ENCODE data around the gene TMC7.

TMC7 gene

DNA sequence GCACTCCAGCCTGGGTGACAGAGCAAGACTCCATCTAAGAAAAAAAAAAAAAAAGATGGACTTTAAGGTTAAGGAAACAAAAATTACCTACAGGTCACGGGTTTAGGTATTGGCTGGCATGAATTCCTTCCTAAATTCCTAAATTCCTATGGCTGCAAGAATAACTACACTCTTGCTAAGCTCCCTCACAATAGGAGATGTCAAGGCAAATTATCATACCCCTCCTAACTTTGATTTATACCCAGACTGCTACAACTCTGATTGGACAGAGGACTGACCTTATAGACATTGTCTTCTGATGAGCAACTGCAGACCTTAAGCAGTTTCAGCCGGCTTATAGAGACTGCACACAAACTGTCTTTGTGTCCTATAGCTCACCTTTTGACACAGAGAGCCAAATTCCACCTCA lies 25.1 kb upstream of the TMC7 start:
- DNase-seq = no peak
- Histone ChIP-seq H3K4me1 (ENCODE audit: control extremely low read depth in 1 of 4, control insufficient read depth in 4 of 4, insufficient read depth in 4 of 4, low read length in 3 of 4) (peaks cover 0 to 3% (median 0%) of the 10 kb centered on the region in 4 experiments), H3K36me3 (ENCODE audit: control insufficient read depth in 4 of 4, insufficient read depth in 4 of 4, low read length in 3 of 4) (no peaks in the 10 kb centered on the region), H3K27me3 (replicated peaks in 2 of 5; ENCODE audit: control insufficient read depth in 4 of 5, insufficient read depth in 5 of 5, low read length in 4 of 5) (peaks cover 0 to 1% (median 0%) of the 10 kb centered on the region in 5 experiments), H3K27ac (ENCODE audit: insufficient read depth in 1 of 2, low read depth in 1 of 2, low read length in 2 of 2, poor library complexity in 1 of 2, severe bottlenecking in 2 of 2) (no peak overlapping the region), H3K9me3 (ENCODE audit: control extremely low read depth in 1 of 5, control insufficient read depth in 4 of 5, insufficient read depth in 2 of 5, low read depth in 1 of 5, low read length in 4 of 5) (no peaks in the 10 kb centered on the region), H3K4me3 (ENCODE audit: control insufficient read depth in 1 of 7, extremely low read depth in 1 of 7, insufficient read depth in 4 of 7, low read depth in 2 of 7, low read length in 6 of 7) (no peak overlapping the region)
- WGBS (ENCODE audit: insufficient coverage) = 100% methylated on average over 1 of the region's 2 CpGs
- ChIA-PET POLR2A (no interaction called here), CTCF (interaction anchor here (1.4 kb wide), 1 partner anchor 9 kb away, joined by 4 read pairs; no protein-coding TSS in a partner anchor)

- no peak overlapping the region for H3K27ac ChIP-seq (ENCODE audit: insufficient read depth in 1 of 2, low read depth in 1 of 2, low read length in 2 of 2, poor library complexity in 1 of 2, severe bottlenecking in 2 of 2)
- peaks cover 0 to 3% (median 0%) of the 10 kb centered on the region in 4 experiments for H3K4me1 ChIP-seq (ENCODE audit: control extremely low read depth in 1 of 4, control insufficient read depth in 4 of 4, insufficient read depth in 4 of 4, low read length in 3 of 4)
- no peak overlapping the region for H3K4me3 ChIP-seq (ENCODE audit: control insufficient read depth in 1 of 7, extremely low read depth in 1 of 7, insufficient read depth in 4 of 7, low read depth in 2 of 7, low read length in 6 of 7)
- ChIA-PET POLR2A (no interaction called here), CTCF (interaction anchor here (1.4 kb wide), 1 partner anchor 9 kb away, joined by 4 read pairs; no protein-coding TSS in a partner anchor)
- peak in 2 of 3 donors; percentile 9 to 36 for DNase-seq
- WGBS (ENCODE audit: insufficient coverage) = 83% methylated on average over 2 of the region's 2 CpGs
- no peaks in the 10 kb centered on the region for H3K9me3 ChIP-seq (ENCODE audit: control extremely low read depth in 1 of 5, control insufficient read depth in 4 of 5, insufficient read depth in 2 of 5, low read depth in 1 of 5, low read length in 4 of 5)
- no peaks in the 10 kb centered on the region for H3K36me3 ChIP-seq (ENCODE audit: control insufficient read depth in 4 of 4, insufficient read depth in 4 of 4, low read length in 3 of 4)
- peaks cover 0 to 1% (median 0%) of the 10 kb centered on the region in 5 experiments for H3K27me3 ChIP-seq (replicated peaks in 2 of 5; ENCODE audit: control insufficient read depth in 4 of 5, insufficient read depth in 5 of 5, low read length in 4 of 5)
These were observed 24.7 kb upstream of the TMC7 start for GRCh38 chr16:18959031-18959505.

GRCh38 chr16:18965555-18965954 lies 18.2 kb upstream of the TMC7 start:
- H3K27ac ChIP-seq (ENCODE audit: insufficient read depth in 1 of 2, low read depth in 1 of 2, low read length in 2 of 2, poor library complexity in 1 of 2, severe bottlenecking in 2 of 2) = no peak overlapping the region
- peaks cover 0 to 1% (median 0%) of the 10 kb centered on the region in 5 experiments for H3K27me3 ChIP-seq (replicated peaks in 2 of 5; ENCODE audit: control insufficient read depth in 4 of 5, insufficient read depth in 5 of 5, low read length in 4 of 5)
- ChIA-PET CTCF (no interaction called here), POLR2A (no interaction called here)
- H3K4me3 ChIP-seq (ENCODE audit: control insufficient read depth in 1 of 7, extremely low read depth in 1 of 7, insufficient read depth in 4 of 7, low read depth in 2 of 7, low read length in 6 of 7) = no peak overlapping the region
- no peaks in the 10 kb centered on the region for H3K36me3 ChIP-seq (ENCODE audit: control insufficient read depth in 4 of 4, insufficient read depth in 4 of 4, low read length in 3 of 4)
- peaks cover 0 to 5% (median 3%) of the 10 kb centered on the region in 4 experiments for H3K4me1 ChIP-seq (ENCODE audit: control extremely low read depth in 1 of 4, control insufficient read depth in 4 of 4, insufficient read depth in 4 of 4, low read length in 3 of 4)
- DNase-seq = peak in 1 of 3 donors; percentile 3
- no CpG with 5 or more reads among the region's 5 CpGs for WGBS (ENCODE audit: insufficient coverage)
- H3K9me3 ChIP-seq (ENCODE audit: control extremely low read depth in 1 of 5, control insufficient read depth in 4 of 5, insufficient read depth in 2 of 5, low read depth in 1 of 5, low read length in 4 of 5) = no peaks in the 10 kb centered on the region

DNA sequence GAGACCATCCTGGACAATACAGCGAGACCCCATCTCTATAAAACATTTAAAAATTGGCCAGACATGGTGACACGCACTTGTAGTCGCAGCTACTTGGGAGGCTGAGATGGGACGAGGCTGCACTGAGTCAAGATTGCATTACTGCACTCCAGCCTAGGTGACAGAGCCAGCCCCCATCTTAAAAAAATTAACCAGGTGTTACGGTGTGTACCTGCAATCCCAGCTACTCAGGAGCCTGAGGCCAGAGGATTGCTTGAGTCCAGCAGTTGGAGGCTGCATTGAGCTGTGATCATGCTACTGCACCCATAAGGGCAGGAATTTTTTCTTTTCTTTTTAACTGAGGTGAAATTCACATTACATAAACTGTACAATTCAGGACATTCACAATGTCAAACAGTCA lies 16.9 kb upstream of the TMC7 start:
- DNase-seq = no peak
- Histone ChIP-seq H3K4me3 (ENCODE audit: control insufficient read depth in 1 of 7, extremely low read depth in 1 of 7, insufficient read depth in 4 of 7, low read depth in 2 of 7, low read length in 6 of 7) (no peak overlapping the region), H3K36me3 (ENCODE audit: control insufficient read depth in 4 of 4, insufficient read depth in 4 of 4, low read length in 3 of 4) (no peaks in the 10 kb centered on the region), H3K27ac (ENCODE audit: insufficient read depth in 1 of 2, low read depth in 1 of 2, low read length in 2 of 2, poor library complexity in 1 of 2, severe bottlenecking in 2 of 2) (no peak overlapping the region), H3K27me3 (replicated peaks in 2 of 5; ENCODE audit: control insufficient read depth in 4 of 5, insufficient read depth in 5 of 5, low read length in 4 of 5) (peaks cover 0 to 1% (median 0%) of the 10 kb centered on the region in 5 experiments), H3K9me3 (ENCODE audit: control extremely low read depth in 1 of 5, control insufficient read depth in 4 of 5, insufficient read depth in 2 of 5, low read depth in 1 of 5, low read length in 4 of 5) (no peaks in the 10 kb centered on the region), H3K4me1 (ENCODE audit: control extremely low read depth in 1 of 4, control insufficient read depth in 4 of 4, insufficient read depth in 4 of 4, low read length in 3 of 4) (peaks cover 0 to 5% (median 3%) of the 10 kb centered on the region in 4 experiments)
- ChIA-PET POLR2A (no interaction called here), CTCF (no interaction called here)
- 97% methylated on average over 5 of the region's 5 CpGs for WGBS (ENCODE audit: insufficient coverage)

GRCh38 chr16:18969050-18969854 lies 14.5 kb upstream of the TMC7 start:
- peak; percentile 61 to 72 (median 64) for DNase-seq

DNA sequence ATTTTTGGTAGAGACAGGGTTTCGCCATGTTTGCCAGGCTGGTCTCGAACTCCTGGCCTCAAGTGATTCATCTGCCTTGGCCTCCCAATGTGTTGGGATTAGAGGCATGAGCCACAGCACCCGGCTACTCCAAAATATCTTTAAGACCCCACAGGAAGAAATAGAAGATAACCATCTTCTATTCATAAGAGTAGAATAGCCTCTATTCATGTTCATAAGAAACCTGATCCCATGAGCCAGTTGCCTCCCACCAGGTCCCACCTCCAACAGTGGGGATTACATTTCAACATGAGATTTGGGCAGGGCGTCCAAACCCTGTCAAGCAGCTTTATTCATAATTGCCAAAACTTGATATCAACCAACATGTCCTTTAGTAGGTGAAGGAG lies 13.9 kb upstream of the TMC7 start:
- no peak overlapping the region for H3K4me3 ChIP-seq (ENCODE audit: control insufficient read depth in 1 of 7, extremely low read depth in 1 of 7, insufficient read depth in 4 of 7, low read depth in 2 of 7, low read length in 6 of 7)
- H3K27ac ChIP-seq (ENCODE audit: insufficient read depth in 1 of 2, low read depth in 1 of 2, low read length in 2 of 2, poor library complexity in 1 of 2, severe bottlenecking in 2 of 2) = no peak overlapping the region
- 92% methylated on average over 2 of the region's 4 CpGs for WGBS (ENCODE audit: insufficient coverage)
- POLR2A ChIA-PET = no interaction called here
- no peaks in the 10 kb centered on the region for H3K27me3 ChIP-seq (replicated peaks in 2 of 5; ENCODE audit: control insufficient read depth in 4 of 5, insufficient read depth in 5 of 5, low read length in 4 of 5)
- no peaks in the 10 kb centered on the region for H3K36me3 ChIP-seq (ENCODE audit: control insufficient read depth in 4 of 4, insufficient read depth in 4 of 4, low read length in 3 of 4)
- H3K9me3 ChIP-seq (ENCODE audit: control extremely low read depth in 1 of 5, control insufficient read depth in 4 of 5, insufficient read depth in 2 of 5, low read depth in 1 of 5, low read length in 4 of 5) = no peaks in the 10 kb centered on the region
- no peak for DNase-seq
- CTCF ChIA-PET = interaction anchor here (0.9 to 1.5 kb wide), 5 partner anchors 10 to 168 kb away, joined by 4 to 5 read pairs (median 4); partner anchors contain the start of genes ARL6IP1 and TMC7
- peaks cover 0 to 5% (median 3%) of the 10 kb centered on the region in 4 experiments for H3K4me1 ChIP-seq (ENCODE audit: control extremely low read depth in 1 of 4, control insufficient read depth in 4 of 4, insufficient read depth in 4 of 4, low read length in 3 of 4)

More at GRCh38 chr16:18969050-18969854, 14.5 kb upstream of the TMC7 start:
- H3K36me3 ChIP-seq (ENCODE audit: control insufficient read depth in 4 of 4, insufficient read depth in 4 of 4, low read length in 3 of 4) = no peaks in the 10 kb centered on the region
- peak overlapping the region in 5 of 7 experiments; percentile 41 to 70 (median 50) for H3K4me3 ChIP-seq (ENCODE audit: control insufficient read depth in 1 of 7, extremely low read depth in 1 of 7, insufficient read depth in 4 of 7, low read depth in 2 of 7, low read length in 6 of 7)
- WGBS (ENCODE audit: insufficient coverage) = 26% methylated on average over 16 of the region's 18 CpGs
- no peaks in the 10 kb centered on the region for H3K27me3 ChIP-seq (replicated peaks in 2 of 5; ENCODE audit: control insufficient read depth in 4 of 5, insufficient read depth in 5 of 5, low read length in 4 of 5)
- H3K4me1 ChIP-seq (ENCODE audit: control extremely low read depth in 1 of 4, control insufficient read depth in 4 of 4, insufficient read depth in 4 of 4, low read length in 3 of 4) = peaks cover 0 to 5% (median 3%) of the 10 kb centered on the region in 4 experiments
- H3K9me3 ChIP-seq (ENCODE audit: control extremely low read depth in 1 of 5, control insufficient read depth in 4 of 5, insufficient read depth in 2 of 5, low read depth in 1 of 5, low read length in 4 of 5) = no peaks in the 10 kb centered on the region
- ChIA-PET CTCF (interaction anchor here (0.7 to 1.5 kb wide), 5 partner anchors 9 to 167 kb away, joined by 3 to 5 read pairs (median 4); partner anchors contain the start of gene ARL6IP1), POLR2A (no interaction called here)
- no peak overlapping the region for H3K27ac ChIP-seq (ENCODE audit: insufficient read depth in 1 of 2, low read depth in 1 of 2, low read length in 2 of 2, poor library complexity in 1 of 2, severe bottlenecking in 2 of 2)

GRCh38 chr16:18975109-18975508 lies 8.6 kb upstream of the TMC7 start:
- ChIA-PET CTCF (interaction anchor here (0.8 to 2.1 kb wide), 3 partner anchors 8 to 14 kb away, joined by 3 to 6 read pairs (median 3); partner anchors contain the start of gene TMC7), POLR2A (interaction anchor here (1.0 kb wide), 1 partner anchor 13 kb away, joined by 3 read pairs; no protein-coding TSS in a partner anchor)
- Histone ChIP-seq H3K27me3 (replicated peaks in 2 of 5; ENCODE audit: control insufficient read depth in 4 of 5, insufficient read depth in 5 of 5, low read length in 4 of 5) (peaks cover 0 to 4% (median 2%) of the 10 kb centered on the region in 5 experiments), H3K4me3 (ENCODE audit: control insufficient read depth in 1 of 7, extremely low read depth in 1 of 7, insufficient read depth in 4 of 7, low read depth in 2 of 7, low read length in 6 of 7) (no peak overlapping the region), H3K4me1 (ENCODE audit: control extremely low read depth in 1 of 4, control insufficient read depth in 4 of 4, insufficient read depth in 4 of 4, low read length in 3 of 4) (no peaks in the 10 kb centered on the region), H3K36me3 (ENCODE audit: control insufficient read depth in 4 of 4, insufficient read depth in 4 of 4, low read length in 3 of 4) (no peaks in the 10 kb centered on the region), H3K27ac (ENCODE audit: insufficient read depth in 1 of 2, low read depth in 1 of 2, low read length in 2 of 2, poor library complexity in 1 of 2, severe bottlenecking in 2 of 2) (no peak overlapping the region), H3K9me3 (ENCODE audit: control extremely low read depth in 1 of 5, control insufficient read depth in 4 of 5, insufficient read depth in 2 of 5, low read depth in 1 of 5, low read length in 4 of 5) (no peaks in the 10 kb centered on the region)
- 100% methylated on average over 1 of the region's 3 CpGs for WGBS (ENCODE audit: insufficient coverage)
- no peak for DNase-seq

Measured in common myeloid progenitor, CD34-positive (primary cell).